Nephron (organoid): ENCODE results near the gene INHBC.

Source experiments
- H3K27ac Mint-ChIP-seq, 3 experiments: 2 replicates each; pipeline ENCODE4 v1.8.0; 2020; ENCODE audit warnings: mixed read lengths in 3 of 3, mild to moderate bottlenecking in 2 of 3, moderate library complexity in 1 of 3
- H3K27me3 Mint-ChIP-seq: 2 replicates; pipeline ENCODE4 v1.8.0; 2021; ENCODE audit warnings: low read depth, mild to moderate bottlenecking, moderate library complexity, mixed read lengths
- H3K36me3 Mint-ChIP-seq: 2 replicates; pipeline ENCODE4 v1.8.0; 2020; ENCODE audit warnings: low read depth, mixed read lengths
- H3K4me1 Mint-ChIP-seq: 2 replicates; pipeline ENCODE4 v1.8.0; 2020; ENCODE audit warnings: mixed read lengths
- H3K4me3 Mint-ChIP-seq, 3 experiments: 2 replicates each; pipeline ENCODE4 v1.8.0; 2020; ENCODE audit warnings: mild to moderate bottlenecking in 3 of 3, mixed read lengths in 3 of 3, moderate library complexity in 2 of 3
- H3K9me3 Mint-ChIP-seq: 2 replicates; pipeline ENCODE4 v1.8.0; 2020; ENCODE audit warnings: mixed read lengths
- TF ChIP-seq, protein P1 (sequence below), 3 experiments: fragments of 200-600 bp; sonication (generic); IDR thresholded peaks; one replicate each; pipeline ENCODE4 v1.5.0; 2021; ENCODE audit warnings: antibody characterized with exemption in 3 of 3; ENCODE audit not compliant: unreplicated experiment in 3 of 3

Gene INHBC

DNA sequence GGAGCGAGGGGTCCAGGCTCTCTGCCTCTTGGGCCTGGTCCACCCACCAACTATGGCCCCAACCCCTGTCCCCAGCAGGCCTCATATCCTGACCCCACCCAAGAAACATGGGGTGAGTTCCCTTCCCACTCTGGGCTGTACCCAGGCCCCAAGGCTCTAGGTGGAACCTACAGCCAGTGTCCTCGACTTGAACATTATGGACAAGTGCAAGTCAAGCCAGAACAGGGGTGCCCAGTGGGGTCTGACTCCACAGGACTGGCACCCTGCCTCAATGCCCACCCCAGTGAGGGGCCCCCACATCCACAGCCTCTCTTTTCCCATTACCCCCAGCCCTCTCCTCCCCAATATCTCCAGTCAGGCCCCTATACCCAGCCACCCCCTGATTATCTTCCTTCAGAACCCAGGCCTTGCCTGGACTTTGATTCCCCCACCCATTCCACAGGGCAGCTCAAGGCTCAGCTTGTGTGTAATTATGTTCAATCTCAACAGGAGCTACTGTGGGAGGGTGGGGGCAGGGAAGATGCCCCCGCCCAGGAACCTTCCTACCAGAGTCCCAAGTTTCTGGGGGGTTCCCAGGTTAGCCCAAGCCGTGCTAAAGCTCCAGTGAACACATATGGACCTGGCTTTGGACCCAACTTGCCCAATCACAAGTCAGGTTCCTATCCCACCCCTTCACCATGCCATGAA is 36.5 kb downstream of the INHBC start:
- Mint-ChIP-seq H3K27me3 (peaks cover 68% of the 10 kb centered on the region), H3K4me3 (no peak overlapping the region), H3K36me3 (peaks cover 12% of the 10 kb centered on the region), H3K9me3 (no peaks in the 10 kb centered on the region), H3K4me1 (peaks cover 9% of the 10 kb centered on the region), H3K27ac (no peak overlapping the region)
- TF ChIP-seq, protein P1, sequence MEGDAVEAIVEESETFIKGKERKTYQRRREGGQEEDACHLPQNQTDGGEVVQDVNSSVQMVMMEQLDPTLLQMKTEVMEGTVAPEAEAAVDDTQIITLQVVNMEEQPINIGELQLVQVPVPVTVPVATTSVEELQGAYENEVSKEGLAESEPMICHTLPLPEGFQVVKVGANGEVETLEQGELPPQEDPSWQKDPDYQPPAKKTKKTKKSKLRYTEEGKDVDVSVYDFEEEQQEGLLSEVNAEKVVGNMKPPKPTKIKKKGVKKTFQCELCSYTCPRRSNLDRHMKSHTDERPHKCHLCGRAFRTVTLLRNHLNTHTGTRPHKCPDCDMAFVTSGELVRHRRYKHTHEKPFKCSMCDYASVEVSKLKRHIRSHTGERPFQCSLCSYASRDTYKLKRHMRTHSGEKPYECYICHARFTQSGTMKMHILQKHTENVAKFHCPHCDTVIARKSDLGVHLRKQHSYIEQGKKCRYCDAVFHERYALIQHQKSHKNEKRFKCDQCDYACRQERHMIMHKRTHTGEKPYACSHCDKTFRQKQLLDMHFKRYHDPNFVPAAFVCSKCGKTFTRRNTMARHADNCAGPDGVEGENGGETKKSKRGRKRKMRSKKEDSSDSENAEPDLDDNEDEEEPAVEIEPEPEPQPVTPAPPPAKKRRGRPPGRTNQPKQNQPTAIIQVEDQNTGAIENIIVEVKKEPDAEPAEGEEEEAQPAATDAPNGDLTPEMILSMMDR (IDR thresholded peaks at IDR 0.05; ENCODE audit: unreplicated experiment in 3 of 3) = no peak

DNA sequence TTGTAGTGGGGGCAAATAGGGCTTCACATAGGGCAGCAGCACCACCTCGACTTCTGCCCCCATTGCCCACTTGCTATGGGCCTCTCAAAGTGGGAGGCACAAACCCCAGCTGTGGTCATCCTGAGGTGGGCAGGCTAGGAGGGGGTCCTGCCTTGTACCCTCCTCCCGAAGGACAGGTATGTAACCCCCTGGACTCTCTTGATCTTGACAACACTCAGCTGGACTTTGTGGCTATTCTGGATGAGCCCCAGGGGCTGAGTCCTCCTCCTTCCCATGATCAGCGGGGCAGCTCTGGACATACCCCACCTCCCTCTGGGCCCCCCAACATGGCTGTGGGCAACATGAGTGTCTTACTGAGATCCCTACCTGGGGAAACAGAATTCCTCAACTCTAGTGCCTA is 37.1 kb downstream of the INHBC start:
- Mint-ChIP-seq H3K4me1 (peaks cover 10% of the 10 kb centered on the region), H3K9me3 (no peaks in the 10 kb centered on the region), H3K4me3 (no peak overlapping the region), H3K27ac (no peak overlapping the region), H3K36me3 (peaks cover 12% of the 10 kb centered on the region), H3K27me3 (peaks cover 74% of the 10 kb centered on the region)
- TF ChIP-seq, protein P1 (IDR thresholded peaks at IDR 0.05; ENCODE audit: unreplicated experiment in 3 of 3) = no peak

DNA sequence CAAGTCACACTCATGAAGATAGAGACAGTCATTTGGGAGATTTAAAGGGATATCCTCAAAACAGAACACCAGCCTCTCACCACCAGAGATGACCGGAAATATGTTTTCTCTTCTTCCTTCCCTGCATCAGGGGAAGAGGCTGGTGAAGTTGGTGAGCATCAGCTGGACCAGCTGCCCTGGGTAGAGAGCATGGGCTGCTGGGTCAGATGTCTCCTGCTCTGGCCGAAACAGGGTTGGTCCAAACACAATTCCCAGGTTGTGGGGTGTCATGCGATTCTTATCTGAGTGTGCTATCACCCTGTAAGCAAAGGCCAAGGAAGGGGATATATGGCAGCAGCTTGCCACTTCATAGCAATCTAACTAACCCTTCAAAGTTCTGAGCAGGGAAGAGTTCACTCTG is 37.8 kb downstream of the INHBC start:
- Mint-ChIP-seq H3K9me3 (no peaks in the 10 kb centered on the region), H3K4me1 (peaks cover 17% of the 10 kb centered on the region), H3K27me3 (peaks cover 77% of the 10 kb centered on the region), H3K4me3 (no peak overlapping the region), H3K27ac (no peak overlapping the region), H3K36me3 (peaks cover 7% of the 10 kb centered on the region)
- TF ChIP-seq, protein P1 (IDR thresholded peaks at IDR 0.05; ENCODE audit: unreplicated experiment in 3 of 3) = no peak

DNA sequence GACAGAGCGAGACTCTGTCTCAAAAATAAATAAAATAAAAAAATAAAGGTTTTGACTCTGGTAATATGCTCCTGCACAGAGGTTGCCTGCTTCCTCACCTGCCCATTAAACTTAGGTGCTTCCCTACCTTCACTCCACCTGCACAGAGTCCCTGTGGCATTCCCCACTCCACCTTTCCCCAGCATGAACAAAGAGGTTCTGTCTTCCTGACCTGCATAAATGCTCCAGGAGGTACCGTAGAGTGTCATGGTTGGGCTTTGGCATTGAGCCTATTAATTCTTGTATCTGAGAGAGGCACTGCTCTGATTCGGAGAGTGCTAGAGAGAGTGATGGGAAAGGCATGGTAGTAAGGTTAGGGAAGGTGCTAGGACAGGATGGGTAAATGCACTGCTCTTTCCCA is 38.8 kb downstream of the INHBC start:
- Mint-ChIP-seq H3K27ac (no peak overlapping the region), H3K4me3 (no peak overlapping the region), H3K36me3 (peaks cover 4% of the 10 kb centered on the region), H3K4me1 (peaks cover 22% of the 10 kb centered on the region), H3K27me3 (peaks cover 79% of the 10 kb centered on the region), H3K9me3 (no peaks in the 10 kb centered on the region)
- TF ChIP-seq, protein P1 (IDR thresholded peaks at IDR 0.05; ENCODE audit: unreplicated experiment in 3 of 3) = no peak

DNA sequence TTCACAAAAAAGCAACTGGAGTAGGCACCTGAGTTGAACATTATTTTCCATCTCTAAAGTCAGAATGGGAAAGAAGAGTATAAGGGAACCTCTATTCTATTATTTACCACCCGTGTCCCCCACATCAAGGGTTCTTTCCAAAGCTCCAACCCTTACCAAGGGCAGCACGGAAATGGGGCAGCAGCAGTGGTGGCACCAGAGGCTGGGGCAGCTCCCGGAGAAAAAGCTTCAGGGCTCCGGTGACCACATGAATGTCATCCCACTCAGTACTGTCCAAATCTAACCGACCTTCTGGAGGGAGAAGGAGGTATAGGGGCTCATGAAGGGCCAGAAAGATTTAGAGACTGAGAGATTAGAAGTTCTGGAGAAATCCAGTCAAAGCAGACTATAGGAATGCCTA is 39.3 kb downstream of the INHBC start:
- H3K36me3 Mint-ChIP-seq = peaks cover 3% of the 10 kb centered on the region
- no peak overlapping the region for H3K27ac Mint-ChIP-seq
- peaks cover 25% of the 10 kb centered on the region for H3K4me1 Mint-ChIP-seq

More for the DNA sequence above, 39.3 kb downstream of the INHBC start:
- Mint-ChIP-seq H3K27me3 (peaks cover 83% of the 10 kb centered on the region), H3K4me3 (peak overlapping the region in 2 of 3 experiments; percentile 20 to 60), H3K9me3 (no peaks in the 10 kb centered on the region)
- TF ChIP-seq, protein P1 (IDR thresholded peaks at IDR 0.05; ENCODE audit: unreplicated experiment in 3 of 3) = no peak
